ENCODE data around the gene GDF2. TPM values are rescaled to one million over a fixed set of nuclear protein-coding genes. Genes with fewer than 3 reads are reported as not detected.

Gene GDF2
- total and polyA plus RNA-seq, 2 experiments from 2014 or later, result not detected

DNA sequence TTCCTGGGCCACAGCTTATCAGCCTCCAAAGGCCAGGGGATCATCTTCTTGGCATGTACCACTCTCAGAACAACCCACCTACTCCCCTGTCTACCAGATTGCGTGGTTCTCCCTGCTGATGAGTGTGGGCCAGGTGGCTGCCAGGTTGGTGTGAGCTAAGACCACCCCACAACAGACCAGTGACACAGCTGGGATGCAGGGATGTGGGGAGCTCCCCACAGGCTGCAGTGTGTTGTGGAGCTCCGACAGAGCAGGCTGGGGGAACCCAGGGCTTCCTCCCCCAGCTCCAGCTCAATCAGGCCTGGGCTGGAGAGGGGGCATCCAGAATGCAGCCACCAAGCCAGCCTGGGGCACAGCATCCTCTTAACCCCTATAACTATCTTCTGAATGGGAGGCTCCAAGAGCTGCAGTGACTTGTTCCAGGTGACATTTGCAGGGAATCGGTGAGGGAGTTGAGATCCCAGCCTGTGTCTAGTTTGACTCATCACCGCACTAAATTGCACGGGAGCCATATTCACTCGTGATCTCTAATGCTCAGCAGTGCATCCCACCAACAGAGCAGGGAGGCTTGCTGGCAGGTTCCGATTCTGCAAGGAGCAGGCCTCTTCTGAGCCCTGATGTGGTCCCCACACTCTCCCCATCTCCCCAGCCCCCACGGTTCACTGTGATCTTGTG, 596 bp upstream of the GDF2 start (continued):
- TF ChIP-seq, protein P1, sequence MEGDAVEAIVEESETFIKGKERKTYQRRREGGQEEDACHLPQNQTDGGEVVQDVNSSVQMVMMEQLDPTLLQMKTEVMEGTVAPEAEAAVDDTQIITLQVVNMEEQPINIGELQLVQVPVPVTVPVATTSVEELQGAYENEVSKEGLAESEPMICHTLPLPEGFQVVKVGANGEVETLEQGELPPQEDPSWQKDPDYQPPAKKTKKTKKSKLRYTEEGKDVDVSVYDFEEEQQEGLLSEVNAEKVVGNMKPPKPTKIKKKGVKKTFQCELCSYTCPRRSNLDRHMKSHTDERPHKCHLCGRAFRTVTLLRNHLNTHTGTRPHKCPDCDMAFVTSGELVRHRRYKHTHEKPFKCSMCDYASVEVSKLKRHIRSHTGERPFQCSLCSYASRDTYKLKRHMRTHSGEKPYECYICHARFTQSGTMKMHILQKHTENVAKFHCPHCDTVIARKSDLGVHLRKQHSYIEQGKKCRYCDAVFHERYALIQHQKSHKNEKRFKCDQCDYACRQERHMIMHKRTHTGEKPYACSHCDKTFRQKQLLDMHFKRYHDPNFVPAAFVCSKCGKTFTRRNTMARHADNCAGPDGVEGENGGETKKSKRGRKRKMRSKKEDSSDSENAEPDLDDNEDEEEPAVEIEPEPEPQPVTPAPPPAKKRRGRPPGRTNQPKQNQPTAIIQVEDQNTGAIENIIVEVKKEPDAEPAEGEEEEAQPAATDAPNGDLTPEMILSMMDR (conservative IDR thresholded peaks at IDR 0.05; ENCODE audit: low read depth in 2 of 2), result no peak
- TF ChIP-seq ETS1 (IDR thresholded peaks at IDR 0.05), result no peak

- Histone ChIP-seq H3K36me3 (ENCODE audit: insufficient read depth) (no peaks in the 10 kb centered on the region), H3K79me2 (replicated peaks; ENCODE audit: insufficient read depth) (no peaks in the 10 kb centered on the region), H3K9me2 (ENCODE audit: insufficient read depth) (0 out of 2 replicates have a peak, but pooled peaks cover 4% of the 10 kb centered on the region), H3K27me3 (ENCODE audit: insufficient read depth) (no peaks in the 10 kb centered on the region), H4K20me1 (replicated peaks; ENCODE audit: insufficient read depth) (no peaks in the 10 kb centered on the region), H3K4me3 (no peak overlapping the region), H2AFZ (no peak overlapping the region), H3K27ac (ENCODE audit: low read depth) (no peak overlapping the region), H3F3A (replicated peaks; ENCODE audit: low read depth) (no peaks in the 10 kb centered on the region), H3K4me1 (ENCODE audit: insufficient read depth) (no peaks in the 10 kb centered on the region), H3K4me2 (no peak overlapping the region)
- H3K27ac Mint-ChIP-seq, result no peak overlapping the region
- H3K36me3 Mint-ChIP-seq (ENCODE audit: low read depth), result no peaks in the 10 kb centered on the region
- DNase-seq (ENCODE audit: low spot score) (no peak), ATAC-seq (no peak)
- H3K27me3 Mint-ChIP-seq (ENCODE audit: insufficient read depth, low read depth, poor library complexity), result peaks cover 1% of the 10 kb centered on the region
- TF ChIP-seq NANOG (IDR thresholded peaks at IDR 0.05; ENCODE audit: borderline replicate concordance) (no peak), STAT1 (IDR thresholded peaks at IDR 0.05; ENCODE audit: unreplicated experiment) (no peak), ZNF114 (CRISPR knock-in tag; IDR thresholded peaks at IDR 0.05) (no peak), POLR2AphosphoS5 (IDR thresholded peaks at IDR 0.05; ENCODE audit: low read depth) (no peak), CREB1 (CRISPR knock-in tag; IDR thresholded peaks at IDR 0.05; ENCODE audit: low read depth) (no peak), EZH2phosphoT487 (IDR thresholded peaks at IDR 0.05; ENCODE audit: unreplicated experiment) (no peak), ZNF331 (CRISPR knock-in tag; IDR thresholded peaks at IDR 0.05; ENCODE audit: low read depth) (no peak)
- TF ChIP-seq, protein P2, sequence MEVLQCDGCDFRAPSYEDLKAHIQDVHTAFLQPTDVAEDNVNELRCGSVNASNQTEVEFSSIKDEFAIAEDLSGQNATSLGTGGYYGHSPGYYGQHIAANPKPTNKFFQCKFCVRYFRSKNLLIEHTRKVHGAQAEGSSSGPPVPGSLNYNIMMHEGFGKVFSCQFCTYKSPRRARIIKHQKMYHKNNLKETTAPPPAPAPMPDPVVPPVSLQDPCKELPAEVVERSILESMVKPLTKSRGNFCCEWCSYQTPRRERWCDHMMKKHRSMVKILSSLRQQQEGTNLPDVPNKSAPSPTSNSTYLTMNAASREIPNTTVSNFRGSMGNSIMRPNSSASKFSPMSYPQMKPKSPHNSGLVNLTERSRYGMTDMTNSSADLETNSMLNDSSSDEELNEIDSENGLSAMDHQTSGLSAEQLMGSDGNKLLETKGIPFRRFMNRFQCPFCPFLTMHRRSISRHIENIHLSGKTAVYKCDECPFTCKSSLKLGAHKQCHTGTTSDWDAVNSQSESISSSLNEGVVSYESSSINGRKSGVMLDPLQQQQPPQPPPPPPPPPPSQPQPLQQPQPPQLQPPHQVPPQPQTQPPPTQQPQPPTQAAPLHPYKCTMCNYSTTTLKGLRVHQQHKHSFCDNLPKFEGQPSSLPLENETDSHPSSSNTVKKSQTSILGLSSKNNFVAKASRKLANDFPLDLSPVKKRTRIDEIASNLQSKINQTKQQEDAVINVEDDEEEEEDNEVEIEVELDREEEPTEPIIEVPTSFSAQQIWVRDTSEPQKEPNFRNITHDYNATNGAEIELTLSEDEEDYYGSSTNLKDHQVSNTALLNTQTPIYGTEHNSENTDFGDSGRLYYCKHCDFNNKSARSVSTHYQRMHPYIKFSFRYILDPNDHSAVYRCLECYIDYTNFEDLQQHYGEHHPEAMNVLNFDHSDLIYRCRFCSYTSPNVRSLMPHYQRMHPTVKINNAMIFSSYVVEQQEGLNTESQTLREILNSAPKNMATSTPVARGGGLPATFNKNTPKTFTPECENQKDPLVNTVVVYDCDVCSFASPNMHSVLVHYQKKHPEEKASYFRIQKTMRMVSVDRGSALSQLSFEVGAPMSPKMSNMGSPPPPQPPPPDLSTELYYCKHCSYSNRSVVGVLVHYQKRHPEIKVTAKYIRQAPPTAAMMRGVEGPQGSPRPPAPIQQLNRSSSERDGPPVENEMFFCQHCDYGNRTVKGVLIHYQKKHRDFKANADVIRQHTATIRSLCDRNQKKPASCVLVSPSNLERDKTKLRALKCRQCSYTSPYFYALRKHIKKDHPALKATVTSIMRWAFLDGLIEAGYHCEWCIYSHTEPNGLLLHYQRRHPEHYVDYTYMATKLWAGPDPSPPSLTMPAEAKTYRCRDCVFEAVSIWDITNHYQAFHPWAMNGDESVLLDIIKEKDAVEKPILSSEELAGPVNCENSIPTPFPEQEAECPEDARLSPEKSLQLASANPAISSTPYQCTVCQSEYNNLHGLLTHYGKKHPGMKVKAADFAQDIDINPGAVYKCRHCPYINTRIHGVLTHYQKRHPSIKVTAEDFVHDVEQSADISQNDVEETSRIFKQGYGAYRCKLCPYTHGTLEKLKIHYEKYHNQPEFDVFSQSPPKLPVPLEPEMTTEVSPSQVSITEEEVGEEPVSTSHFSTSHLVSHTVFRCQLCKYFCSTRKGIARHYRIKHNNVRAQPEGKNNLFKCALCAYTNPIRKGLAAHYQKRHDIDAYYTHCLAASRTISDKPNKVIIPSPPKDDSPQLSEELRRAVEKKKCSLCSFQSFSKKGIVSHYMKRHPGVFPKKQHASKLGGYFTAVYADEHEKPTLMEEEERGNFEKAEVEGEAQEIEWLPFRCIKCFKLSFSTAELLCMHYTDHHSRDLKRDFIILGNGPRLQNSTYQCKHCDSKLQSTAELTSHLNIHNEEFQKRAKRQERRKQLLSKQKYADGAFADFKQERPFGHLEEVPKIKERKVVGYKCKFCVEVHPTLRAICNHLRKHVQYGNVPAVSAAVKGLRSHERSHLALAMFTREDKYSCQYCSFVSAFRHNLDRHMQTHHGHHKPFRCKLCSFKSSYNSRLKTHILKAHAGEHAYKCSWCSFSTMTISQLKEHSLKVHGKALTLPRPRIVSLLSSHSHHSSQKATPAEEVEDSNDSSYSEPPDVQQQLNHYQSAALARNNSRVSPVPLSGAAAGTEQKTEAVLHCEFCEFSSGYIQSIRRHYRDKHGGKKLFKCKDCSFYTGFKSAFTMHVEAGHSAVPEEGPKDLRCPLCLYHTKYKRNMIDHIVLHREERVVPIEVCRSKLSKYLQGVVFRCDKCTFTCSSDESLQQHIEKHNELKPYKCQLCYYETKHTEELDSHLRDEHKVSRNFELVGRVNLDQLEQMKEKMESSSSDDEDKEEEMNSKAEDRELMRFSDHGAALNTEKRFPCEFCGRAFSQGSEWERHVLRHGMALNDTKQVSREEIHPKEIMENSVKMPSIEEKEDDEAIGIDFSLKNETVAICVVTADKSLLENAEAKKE (CRISPR knock-in tag; IDR thresholded peaks at IDR 0.05), result no peak
- TF ChIP-seq, protein P1 (conservative IDR thresholded peaks at IDR 0.05; ENCODE audit: low read depth in 2 of 2), result no peak
- no peak overlapping the region for H3K4me3 Mint-ChIP-seq
- H3K9me3 Mint-ChIP-seq, result no peaks in the 10 kb centered on the region
- no peaks in the 10 kb centered on the region for H3K4me1 Mint-ChIP-seq
Measured at GRCh38 chr10:47323087-47323486, 833 bp downstream of the GDF2 start.

All from GM23338 (cell line).